Activated CD8-positive, alpha-beta memory T cell treated with anti-CD3 and anti-CD28 coated beads, Interleukin-2, amount 50 U/mL, for 1 hour (primary cell): ENCODE measurements around the gene MT1HL1.

Experiments used
- DNase-seq: peaks from one replicate; pipeline ENCODE4 v3.0.0-alpha.2; 2020; ENCODE audit errors: extremely low read depth

Gene MT1HL1

DNA sequence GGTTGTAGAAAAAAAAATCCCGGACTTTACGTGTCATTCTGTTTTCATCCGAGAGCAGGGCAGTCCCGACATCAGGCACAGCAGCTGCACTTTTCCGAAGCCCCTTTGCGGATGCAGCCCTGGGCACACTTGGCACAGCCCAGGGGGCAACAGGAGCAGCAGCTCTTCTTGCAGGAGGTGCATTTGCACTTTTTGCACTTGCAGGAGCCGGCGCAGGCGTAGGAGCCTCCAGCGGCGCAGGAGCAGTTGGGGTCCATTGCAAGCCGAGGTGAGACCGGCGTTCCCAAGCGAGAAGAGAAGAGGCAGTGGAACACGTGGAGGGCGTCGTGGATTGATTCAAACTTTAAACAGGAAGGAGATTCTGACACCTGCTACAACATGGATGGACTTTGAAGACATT is at the start of gene MT1HL1:
Gene MT1HL1 (minus strand): TSS at position 326 of the 400 bp plus-strand sequence. CDS start 69 bp downstream, at position 257.
- no peak for DNase-seq

DNA sequence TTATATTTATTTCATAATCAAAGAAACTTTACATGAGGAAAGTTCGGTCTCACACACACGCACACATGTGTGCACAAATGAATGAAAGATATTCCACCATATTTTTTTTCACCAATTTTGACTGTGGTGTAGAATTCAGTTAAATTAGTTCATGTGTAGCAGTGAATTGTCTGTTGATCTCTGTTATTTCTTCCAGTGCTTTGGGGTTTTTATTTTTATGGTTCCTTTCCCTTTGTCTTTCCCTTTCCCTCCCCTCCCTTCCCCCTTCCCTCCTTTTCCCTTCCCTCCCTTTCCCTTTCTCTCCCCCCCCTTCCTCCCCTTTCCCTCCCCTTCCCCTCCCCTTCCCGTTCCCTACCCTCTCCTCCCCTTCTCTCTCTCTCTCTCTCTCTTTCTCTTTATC is 46.7 kb upstream of the MT1HL1 start:
- no peak for DNase-seq

DNA sequence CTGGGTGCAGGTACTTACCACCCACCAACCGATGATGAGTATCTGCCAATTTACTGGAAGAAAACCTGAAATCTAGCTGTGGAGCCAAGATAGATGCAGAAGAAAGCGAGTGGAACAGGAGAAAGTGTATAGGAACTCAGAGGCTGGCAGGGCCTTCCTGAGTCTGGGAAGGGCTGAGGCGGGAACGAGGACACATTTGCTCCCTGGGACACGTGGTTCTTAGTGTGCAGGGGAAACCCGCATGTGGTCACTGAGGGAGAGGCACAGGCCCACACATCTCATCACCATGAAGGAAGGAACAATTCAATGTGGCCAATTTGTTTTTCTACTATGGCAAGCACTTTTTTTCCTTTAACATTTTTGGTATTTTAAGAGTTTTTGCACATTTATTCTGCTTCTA is 45.9 kb upstream of the MT1HL1 start:
- DNase-seq = no peak

DNA sequence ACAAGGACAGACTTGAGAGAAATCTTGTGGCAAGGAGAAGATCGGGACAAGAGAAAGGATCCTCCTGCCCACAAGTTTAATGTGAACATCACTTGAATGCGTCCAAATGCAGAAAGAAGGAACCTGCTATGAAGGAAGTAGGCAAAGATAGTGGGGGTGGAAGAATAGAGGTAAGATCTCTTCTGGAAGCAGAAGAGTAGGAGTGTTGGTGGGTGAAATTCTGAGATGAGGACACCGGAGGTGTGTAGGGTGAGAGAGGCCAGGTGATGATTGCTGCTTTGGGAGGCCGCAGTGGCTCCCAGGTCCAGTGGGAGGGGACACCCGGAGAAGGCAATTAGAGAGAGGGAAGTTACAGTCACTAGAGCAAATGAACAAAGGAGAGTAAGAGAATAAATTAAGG is 44.6 kb upstream of the MT1HL1 start:
- DNase-seq = no peak

DNA sequence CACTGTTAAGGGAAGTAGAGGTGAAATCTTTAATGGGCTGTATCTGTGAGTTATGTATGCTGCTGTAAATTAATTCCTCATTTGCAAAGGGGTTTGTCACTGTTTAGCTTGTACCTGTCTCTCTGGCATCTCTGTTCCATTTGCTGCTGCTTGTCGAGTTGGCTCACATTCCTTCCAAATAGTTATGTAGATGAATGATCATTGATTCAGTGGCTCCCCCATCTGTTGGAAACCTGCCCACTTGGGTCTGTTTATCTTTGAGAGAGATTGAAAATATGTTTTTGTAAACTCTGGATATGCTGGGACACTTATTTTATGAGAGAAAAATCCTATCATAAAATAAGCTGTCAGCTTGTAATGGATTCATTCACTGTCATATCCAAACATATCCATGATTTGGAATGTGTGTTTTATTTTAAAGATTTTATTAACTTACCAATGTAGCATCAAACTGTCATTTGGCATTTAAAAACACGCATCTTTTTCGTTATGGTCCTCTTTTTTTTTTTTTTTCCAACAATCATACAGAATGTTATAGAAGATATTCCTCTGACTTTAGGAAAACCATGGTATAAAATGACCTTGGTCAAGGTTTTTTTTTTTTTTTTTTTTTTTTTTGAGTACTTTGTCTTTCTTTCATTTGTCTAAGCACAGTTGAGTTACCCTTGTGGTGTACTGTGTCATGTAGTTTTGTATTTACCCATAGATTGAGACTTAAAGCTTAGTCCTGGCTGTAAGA is 41.2 kb upstream of the MT1HL1 start:
- DNase-seq = no peak

DNA sequence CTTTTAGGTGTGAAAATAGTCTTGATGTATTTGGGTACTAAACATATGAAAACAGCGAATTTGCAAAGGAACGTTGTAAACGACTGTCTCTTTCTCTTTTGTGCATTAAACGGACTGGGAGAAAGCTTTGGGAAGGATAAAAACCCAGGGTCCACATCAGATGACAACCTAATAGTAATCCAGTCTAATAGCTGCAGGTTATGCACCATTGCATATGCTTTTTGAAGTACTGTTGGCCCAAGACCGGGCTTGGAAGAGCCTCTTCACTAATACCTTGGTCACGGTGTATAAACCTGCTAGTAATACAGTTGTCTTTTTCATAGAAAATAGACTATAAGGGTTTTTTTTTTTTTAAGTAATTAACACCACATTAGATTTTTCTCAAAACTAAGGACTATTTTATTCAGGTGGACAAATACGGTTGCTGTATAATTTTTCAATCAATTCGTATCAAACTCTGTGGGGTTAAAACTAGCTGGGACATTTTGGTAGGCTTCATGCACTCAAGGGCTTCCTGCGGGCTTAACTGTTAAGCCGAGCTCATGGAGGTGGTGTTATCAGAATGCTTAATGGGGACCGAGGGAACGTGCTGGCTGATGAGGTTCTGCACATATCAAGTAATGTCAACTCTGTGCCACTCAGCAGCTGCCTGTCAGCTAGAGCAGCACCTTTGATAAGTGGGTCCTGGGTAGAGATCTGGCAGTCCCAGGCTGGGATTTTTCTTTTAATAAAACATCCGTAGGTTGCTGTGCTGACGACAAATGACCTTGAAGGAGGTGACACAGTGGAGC is 39.8 kb upstream of the MT1HL1 start:
- no peak for DNase-seq

DNA sequence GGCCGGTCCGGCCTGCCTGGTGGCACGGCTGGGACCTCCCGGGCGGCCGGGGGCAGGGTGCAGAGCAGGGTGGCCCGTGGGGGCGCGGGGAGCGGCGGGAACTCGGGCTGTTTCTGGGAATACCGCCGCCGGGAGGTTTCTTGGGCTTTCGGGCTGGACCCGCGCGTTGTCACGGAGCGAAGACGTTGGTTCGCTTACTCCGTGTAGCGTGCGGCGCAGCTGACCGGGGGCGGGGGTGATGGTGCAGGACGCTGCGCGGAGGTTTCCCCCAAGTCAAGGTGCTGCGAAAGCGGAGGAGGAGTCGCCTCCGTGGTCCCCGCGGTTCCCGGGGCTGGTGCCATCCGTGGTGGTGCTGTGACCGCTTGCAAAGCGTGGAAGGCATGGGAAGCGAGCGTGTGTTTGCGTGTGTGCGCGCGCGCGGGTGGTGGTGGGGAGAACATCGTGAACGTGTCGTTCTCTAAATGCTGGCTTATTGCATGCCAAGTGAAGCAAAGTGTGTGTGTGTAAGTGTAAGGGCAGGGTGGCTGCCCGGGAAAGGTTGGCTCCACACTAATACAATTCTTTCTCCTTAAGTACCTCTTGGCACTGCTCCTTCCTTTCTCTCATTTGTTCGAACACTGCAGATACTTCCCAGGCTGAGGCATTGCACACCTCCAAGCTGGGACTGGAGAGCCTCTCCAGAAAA is 38.8 kb upstream of the MT1HL1 start:
- DNase-seq = no peak

DNA sequence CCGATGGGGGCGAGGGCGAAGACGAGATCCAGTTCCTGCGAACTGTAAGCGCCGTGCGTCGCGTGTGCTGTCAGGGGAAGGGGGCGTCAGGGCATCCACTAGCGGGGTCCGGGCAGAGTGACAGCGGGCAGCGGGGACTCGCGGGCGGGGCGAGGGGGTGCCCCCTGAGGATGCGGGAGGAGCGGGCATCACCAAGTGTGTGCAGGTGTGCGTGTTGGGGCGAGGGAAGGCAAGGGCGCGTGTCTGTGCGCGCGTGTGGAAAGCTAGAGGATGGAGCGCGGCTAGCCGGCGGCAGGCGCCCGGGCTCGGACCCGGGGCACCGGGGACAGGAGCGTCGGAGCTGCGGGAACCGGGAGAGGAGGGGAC is 38.3 kb upstream of the MT1HL1 start:
- no peak for DNase-seq

DNA sequence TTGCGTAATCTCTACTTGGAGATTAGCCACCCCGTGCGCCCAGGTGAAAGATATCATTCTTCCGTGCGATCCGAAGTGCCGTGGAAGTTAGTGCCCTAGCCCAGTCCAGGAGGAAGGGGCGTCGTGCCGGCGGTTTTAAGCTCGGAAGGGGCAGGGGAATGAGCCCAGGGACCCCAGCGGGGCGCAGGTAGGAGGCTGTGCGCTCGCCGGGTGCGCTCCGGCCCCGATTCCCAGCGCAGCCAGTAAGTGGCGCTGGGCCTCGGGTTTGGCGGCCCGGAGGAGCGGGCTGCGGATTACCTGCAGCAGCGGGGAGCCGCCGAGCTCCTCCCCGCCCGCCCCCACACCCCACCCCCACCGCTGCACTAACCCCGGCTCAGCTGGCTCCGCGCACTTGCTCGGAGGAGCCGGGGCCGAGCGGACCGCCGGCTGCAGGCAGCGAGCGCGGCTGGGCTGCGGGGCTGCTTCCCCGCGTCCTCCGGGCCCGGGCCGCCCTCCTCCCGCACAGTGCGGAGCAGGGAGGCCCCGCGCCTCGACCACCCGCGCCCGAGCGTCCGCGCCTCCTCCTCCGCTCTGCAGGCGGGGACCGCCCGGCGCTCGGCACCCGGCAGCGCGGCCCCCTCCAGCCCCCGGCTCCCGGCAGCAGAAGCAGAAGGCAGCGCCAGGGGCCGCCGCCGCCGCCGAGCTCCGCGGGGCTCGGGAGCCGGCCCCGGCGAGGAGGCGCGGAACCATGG is 37.7 kb upstream of the MT1HL1 start, which contains the start of gene RYR2:
Gene RYR2 (plus strand): TSS at position 390 of the 731 bp plus-strand sequence. CDS start 338 bp downstream, at position 728.
- no peak for DNase-seq

DNA sequence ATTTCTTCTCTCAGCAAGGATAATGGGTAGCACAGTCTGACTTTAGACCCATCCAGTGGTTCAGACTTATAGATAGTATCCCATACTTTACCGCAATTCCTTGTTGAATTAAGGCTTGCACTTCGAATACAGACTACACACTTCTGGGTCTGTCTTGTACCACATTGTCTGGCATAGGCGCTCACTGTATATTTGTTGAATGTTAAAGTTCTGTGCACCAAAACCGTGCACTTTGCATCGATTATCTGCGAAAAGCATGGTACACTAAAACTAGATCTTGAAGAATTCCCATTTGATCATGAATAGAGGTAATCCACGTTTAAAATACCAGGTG is 37.2 kb upstream of the MT1HL1 start:
- DNase-seq = no peak

DNA sequence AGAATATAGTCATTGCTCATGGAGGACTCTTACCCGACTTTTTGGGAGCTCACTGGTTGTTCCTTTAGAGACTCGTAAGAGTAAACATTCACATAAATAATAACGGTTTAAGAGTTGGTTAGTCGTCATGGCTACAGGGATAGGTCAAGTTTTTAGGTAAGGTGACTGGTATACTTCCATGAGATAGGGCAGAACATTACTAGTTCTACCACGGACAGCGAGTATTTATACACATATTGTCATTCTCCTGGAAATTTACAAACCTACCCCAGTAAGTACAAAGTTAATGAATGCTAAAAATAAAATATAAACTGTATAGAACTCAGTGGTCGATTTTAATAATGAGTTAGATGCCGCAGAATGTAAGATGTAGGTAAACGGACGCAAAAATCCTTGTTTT is 36.6 kb upstream of the MT1HL1 start:
- no peak for DNase-seq

DNA sequence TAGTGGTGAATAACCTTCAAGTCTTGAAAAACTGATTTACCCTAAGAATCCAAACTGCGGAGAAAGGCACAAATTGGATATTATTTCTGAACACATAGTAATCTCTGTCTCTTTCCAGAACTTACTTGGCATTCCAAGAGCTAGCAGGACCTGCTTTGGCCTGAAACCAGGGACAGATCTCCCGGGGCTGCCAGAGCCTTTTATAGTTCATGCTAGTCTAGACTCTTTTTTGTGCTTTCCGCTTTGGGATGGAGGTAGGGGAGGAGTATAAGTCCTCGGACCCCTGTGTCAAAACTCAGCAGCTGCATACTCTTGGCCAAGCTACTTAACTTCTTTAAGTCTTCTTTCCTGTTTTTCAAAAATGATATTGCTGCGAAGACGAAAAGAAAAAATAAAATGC is 34.0 kb upstream of the MT1HL1 start:
- no peak for DNase-seq

DNA sequence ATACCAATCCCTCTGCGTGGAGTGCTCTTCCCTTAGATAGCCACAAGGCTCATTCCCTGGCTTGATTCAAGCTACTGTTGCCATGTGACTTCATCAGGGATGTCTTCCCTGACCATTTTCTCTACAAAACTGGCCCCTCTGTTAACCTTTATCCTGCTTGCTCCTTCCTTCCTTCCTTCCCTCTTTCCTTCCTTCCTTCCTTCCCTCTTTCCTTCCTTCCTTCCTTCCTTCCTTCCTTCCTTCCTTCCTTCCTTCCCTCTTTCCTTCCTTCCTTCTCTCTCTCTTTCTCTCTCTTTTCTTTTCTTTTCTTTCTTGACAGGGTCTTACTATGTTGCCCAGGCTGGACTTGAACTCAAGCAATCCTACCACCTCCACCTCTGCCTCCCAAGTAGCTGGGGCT is 31.5 kb upstream of the MT1HL1 start:
- no peak for DNase-seq

DNA sequence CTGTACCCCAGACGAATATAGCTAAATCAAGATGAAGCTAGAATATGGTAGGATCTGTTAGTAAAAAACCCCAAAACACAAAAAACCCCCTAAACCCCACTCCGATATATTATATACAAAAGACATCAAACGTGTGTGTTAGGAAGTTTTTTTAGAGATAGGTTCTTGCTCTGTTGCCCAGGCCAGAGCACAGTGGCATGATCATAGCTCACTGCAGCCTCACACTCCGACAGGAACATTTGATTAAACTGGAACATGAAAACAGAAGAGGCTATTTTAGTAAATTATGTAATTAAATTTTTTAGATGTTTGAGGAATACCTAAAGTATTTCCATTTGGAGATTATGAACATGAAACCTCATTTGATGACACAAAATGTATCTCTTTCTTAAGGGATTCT is 29.6 kb upstream of the MT1HL1 start:
- DNase-seq = no peak

DNA sequence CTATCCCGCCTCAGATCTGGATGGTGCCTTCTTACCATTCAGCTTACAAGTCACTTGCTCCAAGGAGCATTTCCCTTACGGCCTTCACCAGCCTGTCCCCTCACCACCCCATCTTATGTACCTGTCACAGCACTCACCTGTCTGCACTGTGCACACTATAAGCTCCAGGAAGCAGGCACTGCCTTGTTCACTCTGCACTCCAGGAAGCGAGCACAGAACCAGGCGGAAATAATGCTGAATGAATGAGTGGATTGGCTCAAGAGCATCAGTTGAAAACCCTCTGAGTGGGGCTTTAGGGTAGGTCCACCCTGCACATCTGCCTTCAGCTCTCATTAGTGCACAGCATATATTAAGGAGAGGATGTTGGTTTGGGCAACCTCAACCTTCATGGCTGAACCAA is 28.8 kb upstream of the MT1HL1 start:
- DNase-seq = no peak

DNA sequence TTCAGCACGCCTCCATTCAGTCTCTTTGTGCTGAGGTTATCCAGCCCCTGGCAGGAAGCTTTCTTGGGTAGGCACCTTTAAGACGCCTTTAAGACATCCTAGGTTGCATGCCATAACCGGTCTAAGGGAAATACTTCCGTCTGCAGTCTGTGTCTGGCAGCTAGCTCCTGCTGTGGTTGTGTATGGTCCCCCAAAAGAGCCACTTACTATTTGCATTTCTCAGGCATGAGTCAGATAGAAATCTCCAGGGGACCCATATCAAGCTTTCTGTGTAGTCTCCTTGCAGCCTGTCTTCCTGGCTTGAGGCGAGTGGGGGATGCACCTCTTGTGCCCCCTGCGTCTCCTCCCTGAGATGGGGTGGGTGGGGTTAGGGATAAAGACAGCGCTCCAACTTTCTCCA is 27.8 kb upstream of the MT1HL1 start:
- DNase-seq = no peak

DNA sequence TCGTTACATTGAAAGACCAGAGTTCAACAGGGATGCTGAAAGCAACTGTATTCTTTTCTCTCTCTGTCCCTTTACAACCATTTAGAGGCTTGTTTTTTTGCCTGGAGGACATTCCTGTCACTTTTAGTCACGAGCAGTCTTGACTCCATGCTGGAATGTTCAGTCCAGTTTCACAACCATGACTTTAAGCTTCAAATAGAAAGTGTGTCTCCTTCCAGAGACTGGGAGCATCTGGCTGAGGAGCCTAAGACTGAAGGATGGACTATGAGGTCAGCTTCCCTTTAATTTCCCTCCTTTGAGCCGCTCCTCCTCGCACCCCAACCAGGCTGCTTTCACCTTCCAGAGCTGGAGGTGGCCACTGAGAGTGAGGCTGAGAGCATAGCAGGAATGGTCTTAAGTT is 27.2 kb upstream of the MT1HL1 start:
- no peak for DNase-seq

DNA sequence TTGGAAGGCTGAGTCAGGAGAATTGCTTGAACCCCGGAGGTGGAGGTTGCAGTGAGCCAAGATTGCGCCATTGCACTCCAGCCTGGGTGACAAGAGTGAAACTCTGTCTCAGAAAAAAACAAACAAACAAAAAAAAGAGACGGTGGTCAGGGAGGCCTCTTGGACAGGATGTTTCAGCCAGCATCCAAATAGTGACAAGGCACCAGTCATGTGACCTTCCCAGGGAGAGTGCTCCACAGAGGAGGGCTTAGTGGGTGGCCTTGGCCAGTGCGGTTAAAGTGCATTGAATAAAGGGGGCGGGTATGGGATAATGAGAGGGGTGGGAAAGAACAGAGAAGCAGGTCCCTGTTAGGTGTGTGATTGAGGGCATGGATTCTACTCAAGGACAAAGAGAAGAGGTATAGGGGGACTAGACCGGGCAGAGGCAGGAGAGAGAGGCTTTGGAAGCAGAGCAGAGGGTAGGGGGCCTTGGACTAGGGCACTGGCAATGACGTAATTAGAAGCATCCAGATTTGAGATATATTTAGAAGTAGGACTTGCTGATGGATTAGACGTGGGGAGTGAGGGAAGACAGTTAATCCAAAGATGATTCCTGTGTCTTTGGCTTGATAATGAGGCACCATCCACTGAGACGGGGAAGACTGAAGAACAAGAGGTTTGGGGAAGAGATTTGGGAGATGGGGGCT is 25.8 kb upstream of the MT1HL1 start:
- no peak for DNase-seq

DNA sequence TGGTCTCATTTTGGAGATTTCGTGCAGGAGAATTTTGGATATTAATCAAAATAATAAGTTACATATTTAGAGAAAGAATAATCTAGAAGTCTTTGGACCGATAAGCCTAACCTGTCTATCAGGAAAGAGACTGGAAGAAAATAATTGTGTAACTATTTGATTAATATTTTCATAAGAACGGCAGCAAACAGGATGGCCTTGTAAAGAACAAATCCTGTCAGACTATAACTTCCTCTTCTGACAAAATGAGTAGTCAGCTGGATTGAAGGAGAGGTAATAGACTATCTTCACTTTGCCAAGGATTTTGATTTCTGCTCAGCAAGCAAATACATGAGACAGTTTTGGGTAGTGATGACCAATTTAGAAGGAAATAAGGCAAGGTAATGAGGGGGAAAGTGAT is 25.0 kb upstream of the MT1HL1 start:
- DNase-seq = no peak

DNA sequence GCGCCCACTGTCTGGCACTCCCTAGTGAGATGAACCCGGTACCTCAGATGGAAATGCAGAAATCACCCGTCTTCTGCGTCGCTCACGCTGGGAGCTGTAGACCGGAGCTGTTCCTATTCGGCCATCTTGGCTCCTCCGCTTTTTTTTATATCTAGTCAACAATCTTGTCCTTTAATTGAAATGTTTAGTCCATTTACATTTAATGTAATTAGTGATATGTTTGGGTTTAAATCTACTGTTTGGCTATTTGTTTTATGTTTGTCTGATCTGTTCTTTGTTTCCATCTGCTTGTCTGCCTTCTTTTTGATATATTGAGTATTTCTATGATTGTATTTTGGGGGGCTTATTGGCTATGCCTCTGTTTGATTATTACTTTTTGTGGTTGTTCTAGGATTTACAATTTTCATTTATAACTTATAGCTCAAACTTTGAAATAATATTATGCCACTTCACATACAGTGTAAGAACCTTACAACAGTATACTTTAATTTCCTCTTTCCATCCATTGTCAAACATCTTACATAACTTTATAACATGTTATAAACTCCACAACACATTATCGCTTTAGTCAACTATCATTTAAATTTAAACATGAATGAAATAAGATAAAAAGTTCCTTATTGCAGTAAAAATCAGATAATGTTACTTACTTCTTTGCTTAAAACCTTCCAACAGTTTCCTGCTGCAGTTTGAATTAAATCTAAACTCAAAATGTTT is 21.3 kb upstream of the MT1HL1 start:
- no peak for DNase-seq

DNA sequence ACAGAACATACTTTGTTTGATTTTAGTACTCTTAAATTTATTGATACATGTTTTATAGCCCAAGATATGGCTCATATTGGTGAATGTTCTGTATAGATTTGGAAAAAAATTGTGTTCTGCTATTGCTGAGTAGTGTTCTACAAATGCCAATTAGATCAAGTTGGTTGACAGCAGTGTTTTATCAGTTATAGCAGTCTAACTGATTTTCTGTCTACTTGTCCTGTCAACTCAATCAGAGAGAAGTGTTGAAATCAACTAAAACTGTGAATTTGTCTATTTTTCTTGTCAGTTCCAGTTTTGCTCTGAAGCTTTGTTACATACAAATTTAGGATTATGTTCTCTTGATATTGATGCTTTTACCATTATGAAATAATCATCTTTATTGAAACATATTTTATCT is 14.7 kb upstream of the MT1HL1 start:
- no peak for DNase-seq
